Lower leg skin (tissue), 4 donors: ENCODE results near the gene CRKL. TPM values are rescaled to one million over a fixed set of nuclear protein-coding genes. Genes with fewer than 3 reads are reported as not detected.

Experiments
- DNase-seq, 2 donors: peaks; one replicate each; pipeline ENCODE4 v3.0.0-alpha.2; 2019; ENCODE audit warnings: low spot score in 2 of 2
- H3K4me3 ChIP-seq: fragments of 200-600 bp; sonication (generic); 2 replicates; pipeline ENCODE4 v1.5.1; 2017; ENCODE audit warnings: mild to moderate bottlenecking, low read depth; ENCODE audit not compliant: poor library complexity, severe bottlenecking
- CTCF ChIP-seq, 3 donors: fragments of 450-650 bp; IDR thresholded peaks; one replicate each; pipeline ENCODE4 v1.5.1; 2016; ENCODE audit warnings: antibody characterized with exemption in 3 of 3, mild to moderate bottlenecking in 3 of 3, moderate library complexity in 2 of 3
- POLR2A ChIP-seq, 2 donors: fragments of 450-650 bp; IDR thresholded peaks; one replicate each; pipeline ENCODE4 v1.6.1; 2016 to 2017; ENCODE audit warnings: antibody characterized with exemption in 2 of 2, mild to moderate bottlenecking in 1 of 2, moderate library complexity in 1 of 2
- WGBS, 2 donors: methylation state at CpG; one replicate each; pipeline ENCODE4 v1.1.5; 2018; 5-methylcytosine and 5-hydroxymethylcytosine counted together
- intact Hi-C: fragments of 100-400 bp; cut with DNase I; formaldehyde crosslinking; loops from one replicate; pipeline ENCODE4 v1.15.0; 2023; ENCODE audit warnings: low total_unique reads
- total RNA-seq, 4 donors: library from RNA; depleted of rRNA; stranded (reverse); fragments of >200 nt; gene quantifications; one replicate each; pipeline ENCODE4 v1.1.0, GENCODE V29; 2016

Gene CRKL
- total RNA-seq, 4 donors from 2014 or later, result 54.3 to 94.1 (median 64.9) TPM

- WGBS, 2 donors, result 85 to 89% methylated on average over 7 to 10 of the region's 10 CpGs
- H3K4me3 ChIP-seq, result no peak overlapping the region
- TF ChIP-seq CTCF (IDR thresholded peaks at IDR 0.05), result no peak
- no peak for TF ChIP-seq POLR2A (IDR thresholded peaks at IDR 0.05)
- DNase-seq, result no peak
- intact Hi-C loops, result no loop called here
Measured at GRCh38 chr22:20994902-20995241, 77.7 kb downstream of the CRKL start.

GRCh38 chr22:20995329-20996030 lies 78.3 kb downstream of the CRKL start:
- TF ChIP-seq POLR2A (IDR thresholded peaks at IDR 0.05) (no peak), CTCF (IDR thresholded peaks at IDR 0.05) (no peak)
- intact Hi-C loops, result no loop called here
- no peak for DNase-seq
- H3K4me3 ChIP-seq, result no peak overlapping the region
- WGBS, 2 donors, result 91 to 93% methylated on average over 20 to 21 of the region's 23 CpGs

- 91 to 92% methylated on average over 10 of the region's 10 CpGs for WGBS, 2 donors
- TF ChIP-seq POLR2A (IDR thresholded peaks at IDR 0.05), result no peak
- no peak for TF ChIP-seq CTCF (IDR thresholded peaks at IDR 0.05)
- no peak for DNase-seq
- intact Hi-C loops, result no loop called here
- H3K4me3 ChIP-seq, result no peak overlapping the region
Measured at GRCh38 chr22:20996031-20996410, 78.8 kb downstream of the CRKL start.

GRCh38 chr22:20996598-20997535 lies 79.7 kb downstream of the CRKL start:
- intact Hi-C loops, result no loop called here
- TF ChIP-seq CTCF (IDR thresholded peaks at IDR 0.05) (no peak), POLR2A (IDR thresholded peaks at IDR 0.05) (no peak)
- 89% methylated on average over 22 to 26 of the region's 27 CpGs for WGBS, 2 donors
- H3K4me3 ChIP-seq, result no peak overlapping the region
- DNase-seq, result no peak

- WGBS, 2 donors, result 76 to 79% methylated on average over 4 to 9 of the region's 13 CpGs
- no peak for TF ChIP-seq CTCF (IDR thresholded peaks at IDR 0.05)
- TF ChIP-seq POLR2A (IDR thresholded peaks at IDR 0.05), result no peak
- no peak for DNase-seq
- intact Hi-C loops, result no loop called here
- H3K4me3 ChIP-seq, result no peak overlapping the region
Measured at GRCh38 chr22:20997536-20998257, 80.5 kb downstream of the CRKL start.
